IMR-90 (cell line): ENCODE measurements around the gene CD248. TPM values are rescaled to one million over a fixed set of nuclear protein-coding genes. Genes with fewer than 3 reads are reported as not detected.

Experiments used
- ATAC-seq: fragments of 200-7000 bp; cut with Tn5 transposase; 2 replicates; pipeline ENCODE4 v1.9.1; 2020; ENCODE audit warnings: low read depth, mild to moderate bottlenecking, moderate library complexity
- BruUV-seq: library from RNA; stranded (reverse); fragments of 400-500 nt; replicated peaks from 2 replicates; lab custom pipeline; 2021; lab: Mats Ljungman, UMichigan
- CTCF ChIA-PET: fragments of 300-600 bp; formaldehyde crosslinking; extraction: SDS; loops from one replicate; lab custom pipeline; 2021; ENCODE audit warnings: antibody characterized with exemption; lab: Yijun Ruan, JAX
- POLR2A ChIA-PET: fragments of 300-600 bp; sonication (Branson Sonifier 250); formaldehyde crosslinking; loops from one replicate; lab custom pipeline; 2022; ENCODE audit warnings: antibody characterized with exemption; ENCODE audit not compliant: unreplicated experiment; lab: Charles Lee
- DNase-seq: peaks from one replicate; pipeline ENCODE4 v3.0.0; 2013
- H2AFZ ChIP-seq: replicated peaks from 2 replicates; pipeline ENCODE3; 2013; ENCODE audit warnings: low read length, mild to moderate bottlenecking; ENCODE audit not compliant: poor library complexity
- H2AK5ac ChIP-seq: 2 replicates; pipeline ENCODE4 v1.6.1; 2013; ENCODE audit warnings: low read depth, low read length, inconsistent platforms
- H2AK9ac ChIP-seq: replicated peaks from 2 replicates; pipeline ENCODE3; 2013; ENCODE audit warnings: mild to moderate bottlenecking, low read depth, low read length, moderate library complexity; ENCODE audit not compliant: poor library complexity
- H2BK120ac ChIP-seq: 2 replicates; pipeline ENCODE4 v1.6.1; 2013; ENCODE audit warnings: low read depth, low read length, inconsistent platforms
- H2BK15ac ChIP-seq: 3 replicates; pipeline ENCODE4 v1.6.1; 2013; ENCODE audit warnings: low read depth, low read length, inconsistent platforms
- H2BK20ac ChIP-seq: 2 replicates; pipeline ENCODE4 v1.6.1; 2013; ENCODE audit warnings: low read depth, mild to moderate bottlenecking, inconsistent platforms, low read length, moderate library complexity
- H2BK5ac ChIP-seq: 2 replicates; pipeline ENCODE4 v1.6.1; 2013; ENCODE audit warnings: mild to moderate bottlenecking, low read depth, low read length, inconsistent platforms; ENCODE audit not compliant: poor library complexity, severe bottlenecking
- H3K14ac ChIP-seq: replicated peaks from 2 replicates; pipeline ENCODE4 v1.6.1; 2013; ENCODE audit warnings: low read depth, low read length, inconsistent platforms
- H3K18ac ChIP-seq: 2 replicates; pipeline ENCODE4 v1.6.1; 2013; ENCODE audit warnings: low read depth, low read length, control low read depth
- H3K23ac ChIP-seq: 2 replicates; pipeline ENCODE4 v1.6.1; 2013; ENCODE audit warnings: low read depth, low read length, inconsistent platforms
- H3K27ac ChIP-seq: 2 replicates; pipeline ENCODE4 v1.5.1; 2013; ENCODE audit warnings: mild to moderate bottlenecking, control low read depth, low read length; ENCODE audit not compliant: insufficient read depth
- H3K27me3 ChIP-seq: 2 replicates; pipeline ENCODE4 v1.6.1; 2013; ENCODE audit warnings: low read length; ENCODE audit not compliant: control insufficient read depth, insufficient read depth
- H3K36me3 ChIP-seq: 2 replicates; pipeline ENCODE4 v1.6.1; 2013; ENCODE audit warnings: low read length, mixed read lengths; ENCODE audit not compliant: control insufficient read depth, insufficient read depth
- H3K4ac ChIP-seq: 2 replicates; pipeline ENCODE4 v1.6.1; 2013; ENCODE audit warnings: low read depth, low read length, inconsistent platforms
- H3K4me1 ChIP-seq: 2 replicates; pipeline ENCODE4 v1.6.1; 2013; ENCODE audit warnings: low read length, mixed read lengths; ENCODE audit not compliant: control insufficient read depth, insufficient read depth
- H3K4me2 ChIP-seq: 2 replicates; pipeline ENCODE4 v1.6.1; 2013; ENCODE audit warnings: low read depth, mild to moderate bottlenecking, control low read depth, low read length, moderate library complexity
- H3K4me3 ChIP-seq: 2 replicates; pipeline ENCODE4 v1.5.1; 2013; ENCODE audit warnings: low read depth, mild to moderate bottlenecking, control low read depth, low read length, moderate library complexity; ENCODE audit not compliant: insufficient read depth
- H3K56ac ChIP-seq: 2 replicates; pipeline ENCODE4 v1.6.1; 2013; ENCODE audit warnings: low read length, inconsistent platforms; ENCODE audit not compliant: insufficient read depth; ENCODE audit errors: extremely low read depth
- H3K79me1 ChIP-seq, 2 experiments: 2 replicates each; pipeline ENCODE4 v1.6.1; 2013; ENCODE audit warnings: low read length in 2 of 2, inconsistent platforms in 1 of 2, low read depth in 1 of 2
- H3K9ac ChIP-seq: 2 replicates; pipeline ENCODE4 v1.6.1; 2013; ENCODE audit warnings: low read depth, low read length, control low read depth
- H3K9me1 ChIP-seq: 2 replicates; pipeline ENCODE4 v1.6.1; 2013; ENCODE audit warnings: low read length, inconsistent platforms; ENCODE audit not compliant: insufficient read depth
- H3K9me3 ChIP-seq: 2 replicates; pipeline ENCODE4 v1.6.1; 2013; ENCODE audit warnings: low read length; ENCODE audit not compliant: control insufficient read depth, insufficient read depth
- H4K20me1 ChIP-seq: 2 replicates; pipeline ENCODE4 v1.6.1; 2013; ENCODE audit warnings: low read length, inconsistent platforms; ENCODE audit not compliant: insufficient read depth
- H4K5ac ChIP-seq: 2 replicates; pipeline ENCODE4 v1.6.1; 2013; ENCODE audit warnings: mild to moderate bottlenecking, low read depth, low read length, control low read depth
- H4K8ac ChIP-seq, 2 experiments: 2 replicates each; pipeline ENCODE4 v1.6.1; 2013; ENCODE audit warnings: low read depth in 2 of 2, low read length in 2 of 2, control low read depth in 1 of 2, inconsistent platforms in 1 of 2
- H4K91ac ChIP-seq: 2 replicates; pipeline ENCODE4 v1.6.1; 2013; ENCODE audit warnings: low read depth, low read length, inconsistent platforms; ENCODE audit not compliant: insufficient read depth
- BHLHE40 ChIP-seq: fragments of 150-350 bp; IDR thresholded peaks from 2 replicates; pipeline ENCODE4 v1.6.1; 2016; ENCODE audit warnings: mild to moderate bottlenecking, low read depth, low read length
- CEBPB ChIP-seq: IDR thresholded peaks from 2 replicates; pipeline ENCODE4 v1.6.1; 2012; ENCODE audit warnings: low read depth, low read length, improper control_type of control experiment
- CHD1 ChIP-seq: IDR thresholded peaks from 2 replicates; pipeline ENCODE4 v1.6.1; 2012; ENCODE audit warnings: low read depth, low read length, improper control_type of control experiment
- MAFK ChIP-seq: IDR thresholded peaks from 2 replicates; pipeline ENCODE4 v1.6.1; 2012; ENCODE audit warnings: low read depth, low read length, improper control_type of control experiment
- MXI1 ChIP-seq: IDR thresholded peaks from 2 replicates; pipeline ENCODE4 v1.6.1; 2012; ENCODE audit warnings: low read depth, mild to moderate bottlenecking, low read length, moderate library complexity, borderline replicate concordance
- RAD21 ChIP-seq: IDR thresholded peaks from 2 replicates; pipeline ENCODE4 v1.6.1; 2012; ENCODE audit warnings: low read length, improper control_type of control experiment
- RCOR1 ChIP-seq: IDR thresholded peaks from 2 replicates; pipeline ENCODE4 v1.6.1; 2012; ENCODE audit warnings: mild to moderate bottlenecking, low read length, improper control_type of control experiment; ENCODE audit not compliant: insufficient replicate concordance
- RFX5 ChIP-seq: IDR thresholded peaks from 2 replicates; pipeline ENCODE4 v1.8.0; 2012; ENCODE audit warnings: low read depth, mild to moderate bottlenecking, low read length, moderate library complexity
- WGBS, 2 experiments: methylation state at CpG; one replicate each; pipeline versions ENCODE4 v1.1.5 to v1.1.7; 2013; ENCODE audit warnings: missing lambda C conversion rate in 2 of 2; ENCODE audit not compliant: insufficient read length in 1 of 2; ENCODE audit errors: extremely low coverage in 2 of 2; 5-methylcytosine and 5-hydroxymethylcytosine counted together
- dilution Hi-C: fragments of 300-500 bp; cut with HindIII; formaldehyde crosslinking; loops from one replicate; pipeline ENCODE4 v1.14.3; 2018; ENCODE audit warnings: low sequenced_read_pairs; ENCODE audit not compliant: unreplicated experiment
- in situ Hi-C: fragments of 300-500 bp; cut with MboI; formaldehyde crosslinking; loops from 3 replicates; pipeline ENCODE4 v1.14.3; 2019; ENCODE audit warnings: low sequenced_read_pairs, inconsistent platforms, mixed read lengths
- intact Hi-C: fragments of 100-400 bp; cut with micrococcal nuclease; formaldehyde crosslinking; loops from 2 replicates; pipeline ENCODE4 v1.10.0; 2022
- polyA plus RNA-seq, 3 experiments: library from polyadenylated mRNA; depleted of rRNA; stranded (reverse); fragments of >200 nt; gene quantifications; 2 replicates each; pipeline ENCODE4 v1.2.3, GENCODE V29; 2012; ENCODE audit warnings: low replicate concordance in 1 of 3
- total RNA-seq: library from RNA; depleted of rRNA; stranded (reverse); fragments of >200 nt; gene quantifications from 2 replicates; pipeline ENCODE4 v1.2.3, GENCODE V29; 2012

CD248 gene
- total and polyA plus RNA-seq, 2 of the 4 experiments (the other 2 are of a cell fraction): 19.5 to 223 TPM

GRCh38 chr11:66325263-66325671 lies 8.4 kb upstream of the CD248 start:
- WGBS, 2 experiments: 94% methylated on average over 5 of the region's 8 CpGs; no CpG with 5 or more reads in 1 of the 2 experiments
- Histone ChIP-seq H3K18ac (peak overlapping the region; percentile 52), H3K27ac (peak overlapping the region; percentile 79), H3K4me2 (no peak overlapping the region; the same call in 1 of the 2 replicates), H2AFZ (peak overlapping the region; percentile 96), H3K79me1 (peaks cover 0 to 38% of the 10 kb centered on the region in 2 experiments; a peak in 3 of 4 replicates), H3K14ac (peak overlapping the region; percentile 92), H2BK5ac (peak overlapping the region; percentile 100), H3K9ac (no peak overlapping the region), H3K4me3 (no peak overlapping the region), H2BK120ac (peak overlapping the region; percentile 97), H2AK9ac (peak overlapping the region; percentile 97), H2BK20ac (peak overlapping the region; percentile 81), H4K91ac (peak overlapping the region; percentile 100), H2AK5ac (peak overlapping the region; percentile 100), H3K4ac (peak overlapping the region; percentile 100), H3K4me1 (peaks cover 43% of the 10 kb centered on the region), H3K27me3 (no peaks in the 10 kb centered on the region), H3K9me1 (peaks cover 29% of the 10 kb centered on the region), H4K20me1 (no peaks in the 10 kb centered on the region), H3K23ac (peak overlapping the region; percentile 74), H3K36me3 (no peaks in the 10 kb centered on the region), H4K5ac (peak overlapping the region; percentile 88), H3K9me3 (no peaks in the 10 kb centered on the region), H2BK15ac (peak overlapping the region; percentile 99; the same call in 2 of the 3 replicates), H4K8ac (peak overlapping the region; percentile 81 to 95), H3K56ac (0 out of 2 replicates have a peak overlapping the region, but pooled peaks have one; percentile 29)
- in situ Hi-C loops: no loop called here
- no TSS peak for BruUV-seq
- ChIA-PET CTCF (no interaction called here), POLR2A (no interaction called here)
- DNase-seq (no peak), ATAC-seq (no peak)
- dilution Hi-C loops: no loop called here
- intact Hi-C loops: no loop called here
- TF ChIP-seq RFX5: no peak
- no peak for TF ChIP-seq MXI1
- no peak for TF ChIP-seq RAD21
- TF ChIP-seq CEBPB: no peak
- no peak for TF ChIP-seq BHLHE40
- no peak for TF ChIP-seq RCOR1
- TF ChIP-seq CHD1: no peak
- no peak for TF ChIP-seq MAFK
